Esophagus (tissue), 2 donors: ENCODE measurements around the gene UPK1B. TPM values are rescaled to one million over a fixed set of nuclear protein-coding genes. Genes with fewer than 3 reads are reported as not detected.

Source experiments
- H3K27ac ChIP-seq, 2 donors: one replicate each; pipeline ENCODE4 v1.5.1; 2013; ENCODE audit warnings: low read depth in 2 of 2, mild to moderate bottlenecking in 2 of 2, inconsistent platforms in 1 of 2, low read length in 1 of 2, moderate library complexity in 1 of 2
- H3K27me3 ChIP-seq, 2 donors: one replicate each; pipeline ENCODE4 v1.6.1; 2013; ENCODE audit warnings: low read length in 2 of 2, control low read depth in 1 of 2, mild to moderate bottlenecking in 1 of 2; ENCODE audit not compliant: insufficient read depth in 2 of 2, control insufficient read depth in 1 of 2
- H3K36me3 ChIP-seq, 2 donors: one replicate each; pipeline ENCODE4 v1.6.1; 2013; ENCODE audit warnings: low read length in 1 of 2; ENCODE audit not compliant: control insufficient read depth in 2 of 2, insufficient read depth in 2 of 2
- H3K4me1 ChIP-seq, 2 donors: one replicate each; pipeline ENCODE4 v1.6.1; 2013; ENCODE audit warnings: low read length in 1 of 2; ENCODE audit not compliant: control insufficient read depth in 2 of 2, insufficient read depth in 2 of 2
- H3K4me3 ChIP-seq, 2 donors: one replicate each; pipeline ENCODE4 v1.5.1; 2013; ENCODE audit warnings: low read length in 2 of 2, mild to moderate bottlenecking in 2 of 2, low read depth in 1 of 2, moderate library complexity in 1 of 2
- H3K9me3 ChIP-seq, 2 donors: one replicate each; pipeline ENCODE4 v1.6.1; 2013; ENCODE audit warnings: mild to moderate bottlenecking in 2 of 2, low read depth in 1 of 2, low read length in 1 of 2, moderate library complexity in 1 of 2; ENCODE audit not compliant: control insufficient read depth in 2 of 2, insufficient read depth in 1 of 2
- WGBS, 2 donors: extraction: QIAGEN DNeasy Blood & Tissue Kit; methylation state at CpG; one replicate each; pipeline ENCODE4 v1.1.7; 2013; 5-methylcytosine and 5-hydroxymethylcytosine counted together
- polyA plus RNA-seq, 2 donors: library from polyadenylated mRNA; stranded (reverse); fragments of 200-250 nt; gene quantifications; one replicate each; pipeline ENCODE4 v1.2.3, GENCODE V29; 2013
- donor health status: healthy with polysubstance abuse.
- donor health status: Bipolar disorder and iron deficiency.

The UPK1B gene
- polyA plus RNA-seq, 2 donors = 1.5 to 4.7 TPM

- no peaks in the 10 kb centered on the region for H3K27me3 ChIP-seq
- H3K9me3 ChIP-seq = no peaks in the 10 kb centered on the region
- H3K27ac ChIP-seq = no peak overlapping the region
- no peaks in the 10 kb centered on the region for H3K4me1 ChIP-seq
- no peak overlapping the region for H3K4me3 ChIP-seq
- peaks cover 13 to 20% of the 10 kb centered on the region in 2 donors for H3K36me3 ChIP-seq
- WGBS, 2 donors = 84 to 94% methylated on average over 6 of the region's 6 CpGs
These were observed 38.4 kb downstream of the UPK1B start for GRCh38 chr3:119211803-119212202.

GRCh38 chr3:119219069-119219468 lies 45.7 kb downstream of the UPK1B start:
- Histone ChIP-seq H3K4me3 (no peak overlapping the region), H3K36me3 (peaks cover 29 to 40% of the 10 kb centered on the region in 2 donors), H3K27ac (no peak overlapping the region), H3K9me3 (no peaks in the 10 kb centered on the region), H3K4me1 (no peaks in the 10 kb centered on the region), H3K27me3 (no peaks in the 10 kb centered on the region)
- 64 to 82% methylated on average over 4 of the region's 4 CpGs for WGBS, 2 donors

GRCh38 chr3:119220198-119220597 lies 46.8 kb downstream of the UPK1B start:
- no peaks in the 10 kb centered on the region for H3K9me3 ChIP-seq
- no peak overlapping the region for H3K27ac ChIP-seq
- H3K36me3 ChIP-seq = peaks cover 25 to 38% of the 10 kb centered on the region in 2 donors
- no peak overlapping the region for H3K4me3 ChIP-seq
- WGBS, 2 donors = 83 to 90% methylated on average over 7 of the region's 7 CpGs
- no peaks in the 10 kb centered on the region for H3K4me1 ChIP-seq
- no peaks in the 10 kb centered on the region for H3K27me3 ChIP-seq

- 58 to 62% methylated on average over 3 of the region's 3 CpGs for WGBS, 2 donors
- no peak overlapping the region for H3K27ac ChIP-seq
- H3K9me3 ChIP-seq = no peaks in the 10 kb centered on the region
- H3K36me3 ChIP-seq = peaks cover 21 to 37% of the 10 kb centered on the region in 2 donors
- no peak overlapping the region for H3K4me3 ChIP-seq
- no peaks in the 10 kb centered on the region for H3K4me1 ChIP-seq
- no peaks in the 10 kb centered on the region for H3K27me3 ChIP-seq
These were observed 47.7 kb downstream of the UPK1B start for GRCh38 chr3:119220970-119221667.

- Histone ChIP-seq H3K27ac (no peak overlapping the region), H3K36me3 (peaks cover 21 to 44% of the 10 kb centered on the region in 2 donors), H3K27me3 (no peaks in the 10 kb centered on the region), H3K4me3 (no peak overlapping the region), H3K4me1 (no peaks in the 10 kb centered on the region), H3K9me3 (no peaks in the 10 kb centered on the region)
- WGBS, 2 donors = 94 to 96% methylated on average over 2 of the region's 2 CpGs
These were observed 48.5 kb downstream of the UPK1B start for GRCh38 chr3:119221779-119222320.

- peaks cover 21 to 43% of the 10 kb centered on the region in 2 donors for H3K36me3 ChIP-seq
- H3K27ac ChIP-seq = no peak overlapping the region
- H3K4me3 ChIP-seq = no peak overlapping the region
- WGBS, 2 donors = 89 to 91% methylated on average over 7 of the region's 7 CpGs
- H3K27me3 ChIP-seq = no peaks in the 10 kb centered on the region
- no peaks in the 10 kb centered on the region for H3K9me3 ChIP-seq
- H3K4me1 ChIP-seq = no peaks in the 10 kb centered on the region
These were observed 49.0 kb downstream of the UPK1B start for GRCh38 chr3:119222391-119222790.

- Histone ChIP-seq H3K9me3 (no peaks in the 10 kb centered on the region), H3K4me3 (no peak overlapping the region), H3K4me1 (no peaks in the 10 kb centered on the region), H3K27ac (no peak overlapping the region), H3K36me3 (peaks cover 22 to 42% of the 10 kb centered on the region in 2 donors), H3K27me3 (no peaks in the 10 kb centered on the region)
- 97 to 98% methylated on average over 5 of the region's 5 CpGs for WGBS, 2 donors
These were observed 50.1 kb downstream of the UPK1B start for GRCh38 chr3:119223511-119223910.

- H3K4me3 ChIP-seq = no peak overlapping the region
- 81 to 94% methylated on average over 3 of the region's 3 CpGs for WGBS, 2 donors
- peaks cover 16 to 41% of the 10 kb centered on the region in 2 donors for H3K36me3 ChIP-seq
- no peak overlapping the region for H3K27ac ChIP-seq
- no peaks in the 10 kb centered on the region for H3K27me3 ChIP-seq
- H3K4me1 ChIP-seq = no peaks in the 10 kb centered on the region
- no peaks in the 10 kb centered on the region for H3K9me3 ChIP-seq
These were observed 51.7 kb downstream of the UPK1B start for GRCh38 chr3:119225121-119225520.

GRCh38 chr3:119227070-119227850 lies 53.9 kb downstream of the UPK1B start:
- peaks cover 16 to 33% of the 10 kb centered on the region in 2 donors for H3K36me3 ChIP-seq
- H3K27ac ChIP-seq = no peak overlapping the region
- no peaks in the 10 kb centered on the region for H3K4me1 ChIP-seq
- no peaks in the 10 kb centered on the region for H3K27me3 ChIP-seq
- H3K9me3 ChIP-seq = no peaks in the 10 kb centered on the region
- H3K4me3 ChIP-seq = no peak overlapping the region
- WGBS, 2 donors = 73 to 78% methylated on average over 6 of the region's 6 CpGs
